ENCODE measurements around the gene DELE1.
A peak's percentile ranks its signal among the peaks of the same experiment; 100 is the strongest.

DELE1 gene

DNA sequence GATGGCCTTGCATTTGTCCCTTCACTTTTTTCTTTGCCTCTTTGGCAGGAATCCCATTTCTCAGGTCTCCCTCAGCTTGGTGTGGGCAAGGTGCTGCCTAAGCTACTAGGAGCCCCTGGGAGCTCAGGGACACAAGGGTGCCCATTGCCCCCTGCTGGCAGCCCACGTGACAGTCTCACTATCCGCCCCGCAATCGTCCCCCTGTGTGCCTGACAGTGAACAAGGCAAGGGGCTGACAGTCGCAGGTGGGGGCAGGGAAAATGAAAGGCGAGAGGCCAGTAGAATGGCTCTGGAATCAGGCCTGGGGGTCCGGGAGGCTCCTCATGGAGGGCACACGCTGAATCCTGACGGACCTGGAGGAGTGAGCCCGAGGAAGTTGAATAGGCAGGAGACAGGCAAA is 36.3 kb downstream of the DELE1 start:
- DNase-seq = no peak

DNA sequence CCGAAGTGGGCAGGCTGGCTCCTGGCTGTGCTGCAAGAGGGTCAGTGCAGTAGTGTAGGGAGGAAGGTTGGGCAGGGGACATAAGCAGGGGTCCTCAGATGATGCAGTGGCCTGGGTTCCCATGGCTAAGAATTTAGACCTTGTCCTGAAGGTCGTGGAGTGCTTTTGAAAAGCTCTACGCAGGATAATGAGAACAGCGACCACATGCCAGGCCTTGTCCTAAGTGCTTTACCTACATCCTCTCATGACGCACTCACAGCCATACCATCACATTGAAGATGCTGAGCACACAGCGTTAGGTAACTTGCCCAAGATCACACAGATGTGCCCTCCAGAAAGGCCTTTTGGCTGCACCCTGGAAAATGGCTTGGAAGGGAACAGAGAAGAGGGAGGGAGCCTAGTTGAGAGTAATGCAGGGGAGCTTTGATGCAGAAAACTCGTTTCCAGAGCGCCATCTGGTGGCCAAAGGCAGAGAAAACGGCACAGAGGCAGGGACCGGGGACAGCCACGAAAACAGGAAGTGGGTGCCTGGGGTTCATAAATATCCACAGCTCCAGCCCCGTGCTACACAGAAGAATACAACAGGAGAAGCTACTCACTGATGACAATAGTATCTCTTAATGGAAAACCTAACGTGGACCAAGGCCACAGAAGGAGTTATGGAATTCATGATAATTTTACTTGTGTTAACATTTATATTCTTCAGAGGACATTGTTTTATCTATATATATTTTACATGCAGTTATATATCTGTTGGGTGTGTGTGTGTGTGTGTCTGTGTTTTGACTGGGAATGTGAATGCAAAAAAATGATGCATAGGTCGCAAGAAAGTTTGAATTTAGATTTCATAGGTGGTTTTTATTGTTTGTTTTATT is 37.0 kb downstream of the DELE1 start:
- DNase-seq = peak; percentile 85

DNA sequence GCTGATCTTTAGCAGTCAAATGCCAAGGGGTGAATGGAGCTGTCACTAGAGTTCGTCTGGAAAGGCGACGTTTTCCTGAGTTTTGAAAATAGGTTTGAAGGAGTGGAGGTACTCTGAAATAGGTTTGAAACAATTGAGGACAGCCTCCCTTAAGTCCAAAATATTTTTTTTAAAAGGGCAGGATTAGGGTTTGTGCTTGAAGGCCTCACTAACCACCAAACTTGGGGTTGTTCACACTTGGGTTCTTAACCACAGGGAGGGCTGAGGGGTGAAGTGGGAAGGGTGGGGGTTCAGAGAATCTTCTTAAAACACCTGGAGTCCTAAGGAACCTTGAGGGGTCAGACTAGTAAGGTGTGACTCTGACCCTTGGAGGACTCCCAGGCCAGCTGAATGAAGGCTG is 37.8 kb downstream of the DELE1 start:
- no peak for DNase-seq

DNA sequence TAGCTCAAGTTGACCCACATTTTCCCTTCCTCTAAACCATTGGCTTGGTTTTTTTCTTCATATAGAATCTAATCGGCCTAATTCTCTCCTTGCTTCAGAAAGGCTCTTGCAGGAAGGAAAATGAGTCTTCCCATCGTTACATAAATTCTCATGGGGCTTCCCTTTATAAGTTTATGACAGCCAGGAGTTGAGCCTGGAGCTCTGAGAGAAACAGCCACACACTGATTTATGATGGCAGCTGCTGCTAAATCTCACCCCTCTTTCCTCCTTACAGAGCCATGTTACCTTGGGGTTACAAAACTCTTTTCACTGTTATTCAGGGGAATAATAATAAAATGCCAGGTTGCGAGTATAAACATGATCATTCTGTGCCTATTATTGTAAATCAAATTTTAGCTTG is 40.0 kb downstream of the DELE1 start:
- no peak for DNase-seq

DNA sequence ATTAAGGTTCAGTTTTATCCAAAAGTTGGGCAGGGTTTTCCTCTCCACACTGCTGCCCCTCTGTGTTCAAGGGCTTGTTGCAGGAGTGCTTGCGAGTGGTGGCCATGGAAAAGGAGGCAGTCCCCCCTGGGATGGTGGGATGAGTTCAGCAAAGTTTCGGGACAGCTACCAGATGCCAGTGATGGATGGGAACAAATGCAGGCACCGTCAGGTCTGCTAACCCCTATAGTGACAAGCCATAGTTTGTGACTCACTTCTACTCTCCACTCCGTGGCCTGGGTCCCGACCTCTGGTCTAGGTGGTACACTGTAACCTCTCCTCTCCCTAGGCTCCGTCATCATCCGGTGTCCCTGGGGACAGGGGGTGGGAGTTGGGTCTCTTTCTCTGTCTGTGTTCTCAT is 41.4 kb downstream of the DELE1 start:
- no peak for DNase-seq

DNA sequence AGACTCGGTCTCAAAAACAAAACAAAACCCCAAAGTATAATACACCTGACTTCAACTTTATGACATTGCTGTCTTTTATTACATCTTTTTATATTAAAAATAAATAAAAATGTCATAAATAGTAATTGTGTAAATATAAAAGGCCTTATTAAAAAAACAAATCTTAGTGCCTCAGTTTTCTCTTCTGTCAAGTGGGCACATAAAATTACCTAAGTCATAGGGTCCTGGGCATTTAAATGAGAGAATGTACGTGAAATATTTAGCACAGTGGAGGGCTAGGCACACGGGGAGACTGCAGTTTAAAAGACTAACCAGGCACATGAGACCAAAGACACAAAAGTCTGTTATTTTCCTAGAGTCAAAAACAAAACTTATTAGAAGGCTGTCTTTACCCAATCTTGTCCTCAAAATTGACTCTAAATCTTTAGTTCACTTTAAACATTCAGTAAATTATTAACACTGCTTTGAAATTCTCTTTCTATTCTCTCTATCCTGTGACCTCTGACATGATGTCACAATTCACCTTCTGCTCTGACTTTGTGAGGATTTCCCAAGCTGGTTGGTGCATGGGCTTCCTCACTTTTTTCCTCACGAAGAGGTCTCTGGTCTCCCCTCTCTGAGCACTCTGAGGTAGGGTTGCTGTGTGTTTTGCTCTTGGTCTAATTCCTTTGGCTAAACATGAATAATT is 42.7 kb downstream of the DELE1 start:
- no peak for DNase-seq

DNA sequence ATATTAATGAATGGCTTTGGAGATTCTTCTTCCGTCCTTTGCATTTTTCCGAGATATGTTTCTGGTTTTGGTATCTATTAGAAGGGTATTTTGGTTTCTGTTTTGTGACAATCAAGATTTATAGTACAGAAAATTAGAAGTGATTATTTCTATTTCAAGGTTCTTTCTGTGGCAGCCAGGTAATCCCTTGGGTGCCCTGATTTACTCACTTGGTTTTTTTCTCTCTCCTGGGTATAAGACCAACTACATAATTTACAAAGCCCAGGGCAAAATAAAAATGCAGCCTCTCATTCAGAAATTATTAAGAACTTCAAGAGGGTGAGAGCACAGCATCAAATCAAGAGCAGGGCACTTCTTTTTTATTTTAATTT is 43.3 kb downstream of the DELE1 start:
- DNase-seq = no peak

DNA sequence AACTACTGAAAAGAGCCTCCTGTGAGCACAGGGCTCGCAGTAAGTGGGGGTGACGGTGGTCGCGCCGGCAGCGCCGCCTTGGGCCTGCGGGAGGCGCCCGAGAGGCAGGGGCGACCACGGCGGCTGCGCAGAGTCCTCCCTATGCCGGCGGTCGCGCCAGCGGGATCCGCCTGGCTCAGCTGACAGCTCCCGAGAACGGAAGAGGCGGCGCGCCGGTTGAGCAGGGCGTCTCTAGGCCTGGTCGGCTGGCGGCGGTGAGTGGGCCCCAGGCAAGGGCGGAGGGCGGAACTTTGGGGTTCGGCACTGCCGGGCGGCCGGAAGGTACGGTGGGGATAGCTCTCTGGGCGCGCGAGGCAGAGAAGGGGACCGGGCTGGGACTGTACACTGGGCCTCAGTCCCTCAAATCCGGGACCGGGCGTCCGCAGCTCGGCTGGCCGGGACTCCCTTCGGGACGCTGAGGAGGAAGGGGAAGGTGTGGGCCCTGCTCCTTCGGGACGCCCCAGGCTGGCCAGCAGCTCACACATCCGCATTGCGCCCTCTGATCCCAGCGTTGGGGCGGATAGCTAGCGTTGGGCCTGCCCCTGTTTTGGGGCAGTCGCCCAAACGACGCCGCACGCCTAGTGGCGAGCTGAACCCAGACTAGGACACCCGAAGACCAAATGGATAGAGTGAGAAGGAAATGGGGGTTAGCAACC is 45.4 kb downstream of the DELE1 start, which contains the start of gene RNF14:
Gene RNF14, plus strand, starts transcription at position 192 of the 695 bp plus-strand sequence. CDS start 4,484 bp downstream, outside the sequence.
- DNase-seq = peak; percentile 90

DNA sequence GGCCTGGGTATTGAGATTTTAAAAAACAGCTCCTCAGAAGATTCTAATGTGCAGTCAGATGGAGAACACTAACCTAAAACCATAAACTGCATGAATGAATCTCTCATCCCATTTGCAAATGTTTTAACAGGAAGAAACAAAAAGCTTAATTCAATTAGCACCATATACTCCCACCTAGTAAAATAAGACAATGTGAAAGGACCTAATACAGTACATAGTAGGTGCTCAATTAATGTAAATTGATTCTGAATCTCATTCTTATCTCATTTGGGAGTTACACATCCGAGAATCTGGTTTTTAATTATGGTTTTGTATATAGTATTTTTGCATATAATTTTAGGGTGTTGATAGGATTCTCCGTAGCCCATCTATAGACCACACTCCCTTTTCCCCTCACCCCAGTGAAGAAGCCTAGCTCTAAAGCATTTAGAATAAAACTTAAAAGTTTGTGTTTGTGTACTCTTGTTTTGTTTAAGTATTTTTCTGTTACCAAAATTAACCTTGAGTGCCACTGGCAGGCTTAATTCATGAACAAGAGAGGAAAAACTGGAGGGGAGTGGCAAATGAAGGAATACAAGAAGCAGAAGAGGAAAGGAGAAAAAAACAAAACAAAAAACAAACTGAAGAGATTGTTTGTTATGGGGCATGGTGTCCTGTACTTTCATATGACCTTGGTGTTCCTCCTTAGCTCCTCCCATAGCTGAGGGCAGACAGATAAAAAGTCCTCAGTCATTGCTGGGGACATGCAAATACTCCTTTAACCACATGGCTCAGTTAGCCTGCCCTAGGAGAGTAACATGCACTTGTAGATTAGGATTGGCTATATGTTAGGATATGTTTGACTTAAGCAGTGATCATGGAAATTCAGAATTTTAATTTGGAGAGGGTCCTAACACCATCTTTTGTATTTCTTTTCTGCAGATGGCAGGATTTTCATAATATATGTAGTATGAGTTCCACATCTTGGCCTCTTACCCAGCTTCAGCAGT is 46.4 kb downstream of the DELE1 start:
- DNase-seq = no peak

DNA sequence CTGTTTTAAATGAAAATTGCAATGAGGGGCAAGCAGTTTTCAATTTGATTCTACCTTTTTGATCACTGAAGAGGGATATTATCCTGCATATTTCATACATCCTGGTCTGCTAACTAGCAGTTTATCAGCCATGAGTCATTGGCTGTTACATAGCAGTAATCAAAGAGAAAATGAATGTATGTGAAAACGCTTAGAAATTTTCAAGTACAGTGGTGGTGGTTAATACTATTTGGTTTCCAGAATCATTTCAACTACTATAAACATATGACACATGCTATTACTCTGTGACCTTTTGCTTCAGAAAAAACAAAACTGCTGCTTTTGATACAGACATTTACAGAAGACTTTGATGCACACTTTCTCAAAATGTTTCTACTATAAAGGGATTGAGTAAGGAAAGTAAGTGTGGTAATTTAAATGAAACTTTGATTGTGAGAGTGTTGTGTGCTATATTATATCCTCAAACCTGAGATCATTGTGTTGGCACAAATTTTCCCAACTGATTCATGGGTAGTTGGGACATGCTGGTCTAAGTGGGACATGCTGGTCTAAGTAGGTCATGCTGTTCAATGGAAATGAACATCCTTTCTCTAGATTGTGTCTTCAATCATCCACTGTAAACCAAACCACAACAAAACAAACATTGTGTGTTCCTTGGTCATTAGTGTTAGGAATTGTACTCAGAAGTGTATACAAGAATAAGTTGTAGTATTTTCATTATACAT is 50.4 kb downstream of the DELE1 start:
- no peak for DNase-seq

DNA sequence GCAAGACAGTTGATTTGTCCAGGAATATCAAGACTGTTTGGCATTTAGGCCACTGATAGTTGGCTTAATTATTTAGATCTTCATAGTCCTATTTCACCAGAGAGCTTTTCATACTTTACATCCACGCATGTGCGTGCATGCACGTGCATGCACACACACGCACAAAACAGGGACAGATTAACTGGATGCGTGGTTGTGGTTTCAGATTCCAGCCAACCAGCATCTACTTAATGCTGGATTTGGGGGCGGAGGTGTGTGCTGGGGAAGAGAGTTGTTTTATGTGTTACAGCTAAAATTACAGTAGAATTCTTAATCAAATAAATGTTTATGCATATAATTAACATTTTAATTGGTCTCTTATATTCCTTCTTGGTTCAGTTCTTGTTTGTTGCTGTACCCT is 52.5 kb downstream of the DELE1 start:
- no peak for DNase-seq

DNA sequence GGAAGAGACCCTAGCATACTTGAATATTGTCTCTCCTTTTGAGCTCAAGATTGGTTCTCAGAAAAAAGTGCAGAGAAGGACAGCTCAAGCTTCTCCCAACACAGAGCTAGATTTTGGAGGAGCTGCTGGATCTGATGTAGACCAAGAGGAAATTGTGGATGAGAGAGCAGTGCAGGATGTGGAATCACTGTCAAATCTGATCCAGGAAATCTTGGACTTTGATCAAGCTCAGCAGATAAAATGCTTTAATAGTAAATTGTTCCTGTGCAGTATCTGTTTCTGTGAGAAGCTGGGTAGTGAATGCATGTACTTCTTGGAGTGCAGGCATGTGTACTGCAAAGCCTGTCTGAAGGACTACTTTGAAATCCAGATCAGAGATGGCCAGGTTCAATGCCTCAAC is 54.7 kb downstream of the DELE1 start:
- no peak for DNase-seq

DNA sequence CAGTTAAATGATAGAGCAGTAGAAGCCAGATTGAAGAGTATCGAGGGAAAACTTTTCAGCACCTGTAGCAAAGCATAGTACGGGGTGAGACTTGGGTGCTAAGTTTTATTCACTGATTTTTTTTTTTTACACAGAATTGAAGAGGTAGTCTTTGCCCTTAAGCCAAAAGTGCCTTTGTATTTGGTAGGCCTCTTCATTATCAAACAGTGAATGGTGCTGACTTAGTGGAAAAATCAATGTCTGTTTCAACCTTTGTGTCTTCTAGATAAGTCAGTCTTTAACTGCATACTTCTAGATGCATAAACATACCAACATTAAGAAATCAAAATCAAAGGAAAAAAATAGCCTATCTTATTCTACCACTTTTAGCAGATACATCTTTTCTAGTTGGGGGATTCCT is 59.0 kb downstream of the DELE1 start:
- DNase-seq = no peak

DNA sequence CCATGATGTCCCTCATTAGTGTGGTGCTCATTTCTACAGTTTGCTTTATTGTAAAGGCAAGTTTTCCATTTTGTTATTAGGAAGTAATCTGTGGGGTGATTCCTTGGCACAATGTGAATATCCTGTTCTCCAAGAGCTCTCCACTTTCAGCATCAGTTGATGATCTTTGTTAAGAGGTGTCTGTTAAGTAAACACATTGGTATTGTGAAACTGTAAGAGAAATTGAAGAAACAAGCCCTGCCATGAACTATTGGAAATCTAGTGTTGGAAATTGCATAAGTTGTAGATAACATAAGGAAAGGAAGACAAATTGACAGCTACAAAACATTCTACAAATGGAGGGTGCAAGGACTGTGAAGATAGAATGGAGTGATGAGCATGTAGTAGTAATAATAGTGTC is 62.4 kb downstream of the DELE1 start:
- no peak for DNase-seq

DNA sequence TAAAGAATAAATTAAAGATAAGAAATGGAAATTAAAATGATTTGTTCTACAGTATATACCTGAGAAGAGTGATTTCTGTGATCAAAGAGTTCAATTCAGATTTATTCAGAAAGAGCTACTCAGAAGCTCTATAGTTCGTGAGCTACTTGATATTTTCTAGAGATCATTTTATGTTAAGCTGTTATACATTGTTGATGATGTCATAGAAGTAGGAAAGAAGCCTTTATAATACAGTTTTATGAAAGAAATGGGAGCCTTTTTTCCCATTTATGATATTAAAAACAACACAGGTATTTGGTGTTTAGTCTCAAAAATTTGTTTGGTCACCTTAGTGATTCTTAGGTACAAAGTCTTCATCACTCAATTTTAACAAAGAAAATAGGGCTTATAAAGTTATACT is 66.0 kb downstream of the DELE1 start:
- no peak for DNase-seq
